ENCODE results near the gene MED17. TPM values are rescaled to one million over a fixed set of nuclear protein-coding genes. Genes with fewer than 3 reads are reported as not detected.

The MED17 gene
- total and polyA plus RNA-seq, 2 of the 13 experiments (the other 11 are each of a cell fraction or from before 2014, with no cell fraction given): 23.1 to 37.0 TPM

GRCh38 chr11:93741882-93742226 lies 42.2 kb upstream of the MED17 start (continued):
- TF ChIP-seq HNF4G (IDR thresholded peaks at IDR 0.05; ENCODE audit: borderline replicate concordance, low read depth, low read length) (peak; percentile 74; the same call in 1 of the 2 replicates), HNF4G (CRISPR knock-in tag; IDR thresholded peaks at IDR 0.05; ENCODE audit: borderline replicate concordance, low read depth) (no peak), BRF2 (CRISPR knock-in tag; IDR thresholded peaks at IDR 0.05) (0 out of 2 replicates have a peak, but pooled peaks have one; percentile 54), ZNF510 (CRISPR knock-in tag; IDR thresholded peaks at IDR 0.05; ENCODE audit: low read depth) (no peak), ERF (CRISPR knock-in tag; IDR thresholded peaks at IDR 0.05) (no peak; the same call in 1 of the 2 replicates), ZSCAN12 (CRISPR knock-in tag; IDR thresholded peaks at IDR 0.05) (no peak), HNRNPL (IDR thresholded peaks at IDR 0.05; ENCODE audit: low read depth, low read length) (no peak), DMAP1 (CRISPR knock-in tag; IDR thresholded peaks at IDR 0.05) (peak; percentile 60), PTBP1 (IDR thresholded peaks at IDR 0.05; ENCODE audit: low read depth, low read length, poor library complexity, severe bottlenecking) (no peak), MEIS2 (CRISPR knock-in tag; IDR thresholded peaks at IDR 0.05) (peak; percentile 14; the same call in 1 of the 2 replicates), SOX13 (IDR thresholded peaks at IDR 0.05) (peak; percentile 63), SOX13 (CRISPR knock-in tag; conservative IDR thresholded peaks at IDR 0.05 in 1 of 2, IDR thresholded peaks at IDR 0.05 in 1 of 2) (peak in 1 of 2 experiments; percentile 85; a peak in 2 of 4 replicates), PAX8 (CRISPR knock-in tag; IDR thresholded peaks at IDR 0.05; ENCODE audit: borderline replicate concordance) (no peak), ZNF343 (CRISPR knock-in tag; IDR thresholded peaks at IDR 0.05) (no peak), KLF6 (CRISPR knock-in tag; IDR thresholded peaks at IDR 0.05) (peak; percentile 1; the same call in 1 of the 2 replicates), MAZ (IDR thresholded peaks at IDR 0.05; ENCODE audit: borderline replicate concordance, low read depth, low read length) (0 out of 2 replicates have a peak, but pooled peaks have one; percentile 15), MAZ (CRISPR knock-in tag; IDR thresholded peaks at IDR 0.05; ENCODE audit: low read depth) (0 out of 2 replicates have a peak, but pooled peaks have one; percentile 34), TCF7L2 (IDR thresholded peaks at IDR 0.05; ENCODE audit: low read depth, low read length) (no peak)

Data from HepG2 (cell line).